ENCODE data around the gene PTPRN2.
"Not testable (repeated sequence)": the region's sequence is repeated elsewhere in the genome, so short reads cannot be mapped to it uniquely, and the experiment has no call there.

The PTPRN2 gene

GRCh38 chr7:158538156-158538946 is 49.3 kb downstream of the PTPRN2 start:
- no peak for DNase-seq (ENCODE audit: low spot score)
- TF ChIP-seq CTCF (IDR thresholded peaks at IDR 0.05): no peak
- Histone ChIP-seq H3K4me3 (no peak overlapping the region), H3K27ac (no peak overlapping the region)

- Histone ChIP-seq H3K4me3 (no peak overlapping the region), H3K27ac (no peak overlapping the region)
- no peak for DNase-seq (ENCODE audit: low spot score)
- no peak for TF ChIP-seq CTCF (IDR thresholded peaks at IDR 0.05)
Observed at GRCh38 chr7:158537516-158537882, 50.1 kb downstream of the PTPRN2 start.

GRCh38 chr7:158536871-158537515 is 50.6 kb downstream of the PTPRN2 start:
- H3K27ac ChIP-seq: no peak overlapping the region
- TF ChIP-seq CTCF (IDR thresholded peaks at IDR 0.05): no peak

GRCh38 chr7:158535079-158535478 is 52.5 kb downstream of the PTPRN2 start:
- Histone ChIP-seq H3K4me3 (no peak overlapping the region), H3K27ac (no peak overlapping the region)
- no peak for TF ChIP-seq CTCF (IDR thresholded peaks at IDR 0.05)
- DNase-seq (ENCODE audit: low spot score): no peak

More at GRCh38 chr7:158536871-158537515, 50.6 kb downstream of the PTPRN2 start:
- DNase-seq (ENCODE audit: low spot score): no peak
- no peak overlapping the region for H3K4me3 ChIP-seq

- Histone ChIP-seq H3K27ac (no peak overlapping the region), H3K4me3 (no peak overlapping the region)
- TF ChIP-seq CTCF (IDR thresholded peaks at IDR 0.05): no peak
- no peak for DNase-seq (ENCODE audit: low spot score)
Observed at GRCh38 chr7:158534598-158534997, 53.0 kb downstream of the PTPRN2 start.

- DNase-seq (ENCODE audit: low spot score); H3K27ac ChIP-seq; H3K4me3 ChIP-seq: not testable (repeated sequence)
Observed at GRCh38 chr7:158534134-158534515, 53.5 kb downstream of the PTPRN2 start.

- no peak for TF ChIP-seq CTCF (IDR thresholded peaks at IDR 0.05)
- DNase-seq (ENCODE audit: low spot score): no peak
- H3K4me3 ChIP-seq: no peak overlapping the region
- no peak overlapping the region for H3K27ac ChIP-seq
Observed at GRCh38 chr7:158533386-158534133, 54.1 kb downstream of the PTPRN2 start.
